ENCODE measurements around the gene RPL28. TPM values are rescaled to one million over a fixed set of nuclear protein-coding genes. Genes with fewer than 3 reads are reported as not detected.

RPL28 gene
- total and polyA plus RNA-seq, 2 donors (not counting 3 experiments of a cell fraction or from before 2014, with no cell fraction given): 1,872 to 3,435 TPM

- Histone ChIP-seq H3K79me2 (ENCODE audit: control insufficient read depth, insufficient read depth, low read length) (no peaks in the 10 kb centered on the region), H2AFZ (ENCODE audit: low read depth, low read length) (no peak overlapping the region), H3K9ac (replicated peaks; ENCODE audit: extremely low read depth, insufficient read depth, low read length) (no peak overlapping the region), H3K4me3 (replicated peaks in 1 of 3; ENCODE audit: insufficient read depth in 1 of 3, low read depth in 1 of 3, low read length in 3 of 3) (no peak overlapping the region), H3K27ac (ENCODE audit: insufficient read depth, low read depth, low read length) (no peak overlapping the region), H3K36me3 (ENCODE audit: control insufficient read depth in 2 of 2, extremely low read depth in 1 of 2, insufficient read depth in 2 of 2, low read length in 2 of 2) (peaks cover 0 to 7% of the 10 kb centered on the region in 2 experiments), H3K27me3 (ENCODE audit: control insufficient read depth in 2 of 2, insufficient read depth in 2 of 2, low read length in 2 of 2) (no peaks in the 10 kb centered on the region), H3K4me2 (ENCODE audit: insufficient read depth, low read length) (no peak overlapping the region), H3K9me3 (replicated peaks; ENCODE audit: control insufficient read depth, insufficient read depth, low read length) (no peaks in the 10 kb centered on the region), H3K4me1 (ENCODE audit: control insufficient read depth, extremely low read depth, insufficient read depth, low read length) (peaks cover 7% of the 10 kb centered on the region), H4K20me1 (replicated peaks; ENCODE audit: control insufficient read depth, extremely low read depth, insufficient read depth, low read length) (no peaks in the 10 kb centered on the region), H3K9me1 (replicated peaks; ENCODE audit: control insufficient read depth, extremely low read depth, insufficient read depth, low read length) (no peaks in the 10 kb centered on the region)
- POLR2A ChIA-PET: no interaction called here
- dilution Hi-C loops (cut with MboI; ENCODE audit: extremely low pct_ligation_motif_present, low sequenced_read_pairs): no loop called here
- CTCF ChIA-PET: interaction anchor here (0.9 to 1.8 kb wide), 2 partner anchors 10 to 43 kb away, joined by 3 to 5 read pairs; no protein-coding TSS in a partner anchor
- TF ChIP-seq JUN (IDR thresholded peaks at IDR 0.05; ENCODE audit: borderline replicate concordance, insufficient read depth, insufficient read length, low read depth): no peak
- TF ChIP-seq GATA2 (IDR thresholded peaks at IDR 0.05; ENCODE audit: insufficient read depth, insufficient read length, low read depth, low read length): no peak
- no peak for TF ChIP-seq POLR2AphosphoS5 (IDR thresholded peaks at IDR 0.05; ENCODE audit: insufficient read depth, low read depth, low read length)
- no peak for TF ChIP-seq POLR2A (IDR thresholded peaks at IDR 0.05; ENCODE audit: low read depth, low read length)
- TF ChIP-seq FOS (IDR thresholded peaks at IDR 0.05; ENCODE audit: borderline replicate concordance, insufficient read depth, low read length): no peak
- no peak for TF ChIP-seq MYC (IDR thresholded peaks at IDR 0.05; ENCODE audit: low read depth, low read length)
- TF ChIP-seq MAX (IDR thresholded peaks at IDR 0.05; ENCODE audit: insufficient read depth, insufficient read length): no peak
- TF ChIP-seq CTCF (IDR thresholded peaks at IDR 0.05; ENCODE audit: extremely low read depth in 1 of 2, insufficient read depth in 1 of 2, low read depth in 1 of 2, low read length in 2 of 2): no peak
- TF ChIP-seq EZH2 (IDR thresholded peaks at IDR 0.05; ENCODE audit: borderline replicate concordance, low read depth, low read length, severe bottlenecking): no peak
- no TSS peak for BruUV-seq (replicated peaks)
- FAIRE-seq: no peak
- intact Hi-C loops (cut with micrococcal nuclease): no loop called here
- no peak for DNase-seq (ENCODE audit: low read depth, low spot score)
Measured at GRCh38 chr19:55345101-55345817, 40.5 kb upstream of the RPL28 start.
